Raji (cell line): ENCODE measurements around the gene ABCC11.

Source experiments
- POLR2A ChIP-seq: IDR thresholded peaks from 2 replicates; pipeline ENCODE4 v1.6.1; 2011; ENCODE audit warnings: low read depth, low read length, control low read depth; ENCODE audit not compliant: insufficient read depth

ABCC11 gene

DNA sequence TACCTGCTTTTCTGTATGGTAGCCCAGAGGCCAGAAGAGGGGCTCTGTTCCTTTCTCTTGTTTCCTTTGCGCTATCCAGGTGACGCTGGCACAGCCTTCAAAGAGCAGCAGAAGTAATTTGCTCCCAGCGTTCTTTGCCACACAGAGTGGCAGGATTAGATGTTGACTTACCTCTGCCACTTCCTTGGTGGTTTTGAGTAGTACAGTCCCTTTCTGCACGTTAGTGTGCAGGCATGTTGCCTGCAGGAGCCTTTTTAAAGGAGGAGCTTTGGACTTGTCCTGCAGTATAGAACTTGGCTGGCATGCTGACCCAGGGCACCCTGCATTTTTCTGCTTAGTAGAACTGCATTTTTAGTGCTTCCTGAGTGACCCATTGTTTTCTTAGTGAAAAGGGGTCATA lies at the start of gene ABCC11:
Gene ABCC11, minus strand, starts transcription at position 229 of the 400 bp plus-strand sequence. CDS start 15,618 bp downstream, outside the sequence.
- TF ChIP-seq POLR2A = no peak

DNA sequence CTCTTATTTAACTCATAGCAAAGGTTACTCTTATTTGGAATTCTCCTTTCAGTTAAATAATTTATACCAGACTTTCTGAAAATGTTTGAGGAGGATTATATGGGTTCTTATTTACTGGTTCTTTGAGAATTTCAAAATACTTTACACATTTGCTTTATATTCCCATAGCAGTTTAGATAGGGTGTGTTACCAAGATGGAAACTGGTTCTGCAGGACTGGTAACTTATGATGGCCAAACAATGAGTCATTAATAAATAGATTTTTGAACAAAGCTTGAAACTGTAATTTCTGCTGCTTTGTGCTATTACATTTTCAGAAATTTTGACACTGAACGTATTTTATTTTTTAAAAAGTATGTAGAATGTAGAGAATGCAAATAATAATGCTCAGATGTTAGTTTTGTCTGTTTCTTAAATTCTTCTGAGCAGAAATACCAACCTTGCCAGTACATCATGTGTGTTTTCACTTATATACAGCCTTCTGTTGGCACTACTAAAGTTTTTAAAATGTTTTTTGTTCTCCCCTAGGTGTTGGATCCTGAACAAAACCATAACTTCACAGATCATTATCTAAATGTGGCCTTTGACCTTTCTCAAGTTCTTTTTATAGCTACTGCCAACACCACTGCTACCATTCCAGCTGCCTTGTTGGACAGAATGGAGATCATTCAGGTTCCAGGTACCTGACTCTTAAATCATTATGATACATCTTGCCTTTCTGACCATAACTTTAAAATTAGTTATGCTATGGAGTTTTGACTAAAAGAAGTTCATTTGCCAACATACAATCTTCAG lies 48.3 kb upstream of the ABCC11 start:
- no peak for TF ChIP-seq POLR2A

DNA sequence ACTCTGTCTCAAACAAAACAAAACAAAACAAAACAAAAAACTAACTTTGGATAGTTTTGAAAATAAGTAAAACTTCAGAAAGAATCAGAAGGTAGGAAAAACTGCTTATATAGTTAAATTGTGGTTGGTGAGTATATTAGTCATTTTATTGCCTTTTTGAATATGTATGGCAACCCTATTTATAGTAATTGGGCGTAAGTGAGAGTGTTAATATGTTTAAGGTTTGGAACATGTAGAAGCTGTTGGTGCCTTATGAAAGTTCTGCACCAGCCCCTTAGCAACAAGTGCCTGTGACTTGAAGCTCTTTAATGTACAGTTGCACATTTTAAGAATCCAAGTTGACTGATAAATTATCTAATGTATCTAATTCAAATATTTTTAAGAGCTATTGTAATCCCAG lies 47.4 kb upstream of the ABCC11 start:
- TF ChIP-seq POLR2A = no peak

DNA sequence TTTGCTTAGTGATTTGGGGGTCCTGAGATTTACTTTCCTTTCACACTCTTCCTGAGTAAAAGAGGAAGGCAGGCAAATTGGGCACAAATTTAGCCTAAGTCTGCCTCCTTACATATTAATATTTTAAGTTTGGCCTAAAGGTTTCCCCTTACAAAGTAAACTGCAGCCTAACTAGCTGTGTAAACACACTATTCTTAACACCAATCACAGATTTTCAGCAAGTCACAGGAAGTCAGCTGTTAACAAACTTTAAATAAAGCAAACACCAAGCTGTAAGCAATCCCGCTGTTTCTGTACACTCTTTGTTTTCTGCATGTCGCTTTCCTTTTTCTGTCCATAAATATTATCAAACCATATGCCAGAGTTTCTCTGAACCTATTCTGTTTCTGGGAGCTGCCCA lies 45.1 kb upstream of the ABCC11 start:
- no peak for TF ChIP-seq POLR2A

DNA sequence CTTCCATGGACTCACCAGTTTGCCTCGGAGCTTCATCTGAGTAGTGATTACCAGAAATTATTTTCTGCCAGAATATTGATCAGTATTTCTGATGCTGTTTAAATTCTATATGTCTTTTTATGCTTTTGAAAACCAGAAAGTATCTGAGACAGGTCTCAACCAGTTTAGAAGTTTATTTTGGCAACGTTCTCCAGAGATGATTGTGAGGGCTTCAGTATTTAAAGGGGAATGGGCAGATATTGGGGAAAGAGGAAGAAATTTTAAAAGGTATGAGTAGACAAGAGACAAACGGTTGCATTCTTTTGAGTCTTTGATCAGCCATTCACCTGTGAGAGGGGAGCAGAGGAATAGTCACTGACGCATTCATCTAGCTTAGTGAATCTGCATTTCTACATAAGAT lies 44.4 kb upstream of the ABCC11 start:
- no peak for TF ChIP-seq POLR2A

DNA sequence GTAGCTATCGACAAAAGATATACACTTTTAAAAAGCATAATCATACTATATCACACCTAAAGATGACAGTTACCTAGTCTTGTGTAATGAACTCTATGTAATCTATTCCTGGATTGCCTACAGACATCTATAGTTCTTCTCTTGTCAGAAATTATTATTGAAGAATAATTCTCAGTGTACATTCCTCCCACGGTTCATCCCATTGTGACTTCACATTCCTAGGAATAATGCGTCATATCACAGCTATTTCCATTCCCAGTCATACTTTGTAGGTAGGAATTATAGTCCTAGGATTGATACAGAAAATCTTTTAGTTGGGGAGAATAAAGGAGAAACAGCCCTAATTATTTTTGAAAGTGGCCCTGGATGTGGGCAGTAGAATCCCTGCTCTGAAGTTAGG lies 44.0 kb upstream of the ABCC11 start:
- no peak for TF ChIP-seq POLR2A

DNA sequence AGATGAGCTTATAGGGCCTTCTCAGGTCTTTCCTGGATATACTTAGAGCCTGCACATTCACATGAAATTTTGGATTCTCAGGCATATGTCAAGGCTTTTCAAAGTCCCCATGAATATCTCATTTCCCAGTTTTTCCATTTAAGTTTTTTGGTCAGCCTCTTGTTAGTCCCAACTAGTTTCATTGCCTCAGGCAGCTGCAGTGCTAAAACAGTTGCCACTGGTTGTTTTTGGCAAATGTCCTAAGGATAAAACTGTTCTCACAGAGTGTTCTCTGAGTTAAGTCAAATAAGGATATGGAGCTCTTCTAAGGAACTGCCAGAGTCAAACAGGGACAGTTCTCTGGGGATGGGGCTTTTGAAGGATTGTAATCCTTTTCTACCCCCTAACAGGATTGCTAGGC lies 39.9 kb upstream of the ABCC11 start:
- TF ChIP-seq POLR2A = no peak

DNA sequence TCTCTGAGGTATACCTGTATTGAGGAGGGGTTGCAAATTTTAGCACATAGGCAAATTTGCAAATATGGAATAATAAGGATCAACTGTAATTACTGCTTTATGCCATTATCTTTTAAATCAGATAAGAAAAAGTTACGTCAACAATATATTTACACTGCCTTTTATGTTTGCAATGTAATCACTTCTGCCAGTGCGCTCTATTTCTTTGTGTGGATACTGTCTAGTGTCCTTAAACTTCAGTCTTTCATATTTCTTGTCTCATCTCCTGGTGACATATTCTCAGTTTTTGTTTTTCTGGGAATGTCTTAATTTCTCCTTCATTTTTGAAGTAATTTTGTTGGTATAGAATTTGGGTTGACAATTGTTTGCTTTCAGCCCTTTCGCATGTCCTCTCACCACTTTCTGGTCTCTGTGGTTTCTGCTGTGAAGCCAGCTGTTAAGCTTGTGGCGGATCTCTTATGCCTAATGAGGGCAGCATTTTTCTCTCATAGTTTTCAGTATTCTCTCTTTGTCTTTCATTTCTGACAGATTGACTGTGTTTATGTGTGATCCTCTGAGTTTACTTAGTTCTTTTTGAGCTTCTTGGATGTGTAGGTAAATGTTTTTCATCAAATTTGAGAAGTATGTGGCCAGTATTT lies 37.6 kb upstream of the ABCC11 start:
- TF ChIP-seq POLR2A = no peak

DNA sequence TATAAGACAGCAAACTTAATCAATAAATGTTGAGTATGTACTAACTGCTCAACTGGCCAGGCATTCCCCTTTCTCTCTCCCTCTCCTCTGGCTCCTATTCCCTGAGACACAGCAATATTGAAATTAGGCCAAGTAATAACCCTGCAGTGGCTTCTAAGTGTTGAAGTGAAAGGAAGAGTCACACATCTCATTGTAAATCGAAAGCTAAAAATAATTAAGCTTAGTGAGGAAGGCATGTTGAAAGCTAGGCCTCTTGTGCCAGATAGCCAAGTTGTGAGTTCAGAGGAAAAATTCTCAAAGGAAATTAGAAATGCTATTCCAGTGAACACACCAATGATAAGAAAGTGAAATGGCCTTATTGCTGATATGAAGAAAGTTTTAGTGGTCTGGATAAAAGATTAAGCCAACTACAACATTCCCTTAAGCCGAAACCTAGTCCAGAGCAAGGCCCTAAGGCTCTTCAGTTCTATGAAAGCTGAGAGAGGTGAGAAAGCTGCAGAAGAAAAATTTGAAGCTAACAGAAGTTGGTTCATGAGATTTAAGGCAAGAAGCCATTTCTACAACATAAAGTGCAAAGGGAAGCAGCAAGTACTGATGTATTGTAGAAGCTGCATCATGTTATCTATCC lies 35.4 kb upstream of the ABCC11 start:
- no peak for TF ChIP-seq POLR2A

DNA sequence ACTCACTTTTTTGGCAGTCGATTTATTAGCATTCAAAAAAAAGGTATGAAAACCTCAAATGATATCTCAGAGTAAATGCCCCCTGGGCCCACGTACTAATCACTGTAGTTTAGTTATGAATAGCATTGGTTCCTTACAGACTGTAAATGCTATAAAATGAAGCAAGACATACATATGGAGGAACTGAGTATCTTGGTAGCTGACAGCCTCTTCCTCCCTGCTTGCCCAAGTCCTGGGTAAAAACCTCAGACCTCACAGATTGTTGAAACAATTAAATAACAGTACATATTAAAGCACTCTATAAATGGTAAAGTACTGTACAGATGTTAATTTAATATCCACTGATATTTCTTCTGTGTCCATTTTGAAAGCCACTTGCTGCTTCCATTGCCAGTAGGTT lies 33.2 kb upstream of the ABCC11 start:
- TF ChIP-seq POLR2A = no peak

DNA sequence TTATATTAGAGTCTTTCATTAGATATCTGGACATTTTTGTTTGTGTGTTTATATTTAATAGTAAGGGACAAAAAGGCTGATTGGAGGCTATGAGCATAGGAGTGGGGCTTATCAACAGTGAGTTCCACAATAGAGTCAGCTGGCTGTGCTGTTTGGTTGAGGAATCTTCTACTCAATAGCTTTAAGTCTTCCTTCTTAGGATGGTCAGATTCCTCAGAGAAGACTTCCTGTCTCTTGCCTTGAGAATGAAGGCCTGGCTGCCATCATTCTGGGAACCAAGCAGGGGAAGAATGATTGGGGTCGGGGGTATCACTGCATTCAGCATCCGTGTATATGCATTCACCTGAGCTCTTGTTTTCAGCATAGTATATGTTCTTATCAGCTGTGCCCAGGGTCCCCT lies 31.9 kb upstream of the ABCC11 start:
- TF ChIP-seq POLR2A = no peak

DNA sequence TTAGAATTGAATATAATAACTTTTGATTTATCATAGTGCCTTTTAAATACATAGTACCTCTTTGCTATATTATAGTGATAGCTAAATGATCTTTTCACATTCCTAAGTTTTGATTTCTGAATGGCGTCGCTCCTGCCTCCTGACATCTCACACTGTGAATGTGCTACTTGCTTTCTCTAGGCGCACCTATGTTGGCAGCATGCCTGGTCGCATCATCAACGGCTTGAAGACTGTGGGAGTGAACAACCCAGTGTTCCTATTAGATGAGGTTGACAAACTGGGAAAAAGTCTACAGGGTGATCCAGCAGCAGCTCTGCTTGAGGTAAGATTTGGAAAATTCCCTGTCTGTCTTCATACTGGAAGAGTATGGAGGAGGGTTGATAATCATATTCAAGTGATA lies 29.8 kb upstream of the ABCC11 start:
- TF ChIP-seq POLR2A = no peak

DNA sequence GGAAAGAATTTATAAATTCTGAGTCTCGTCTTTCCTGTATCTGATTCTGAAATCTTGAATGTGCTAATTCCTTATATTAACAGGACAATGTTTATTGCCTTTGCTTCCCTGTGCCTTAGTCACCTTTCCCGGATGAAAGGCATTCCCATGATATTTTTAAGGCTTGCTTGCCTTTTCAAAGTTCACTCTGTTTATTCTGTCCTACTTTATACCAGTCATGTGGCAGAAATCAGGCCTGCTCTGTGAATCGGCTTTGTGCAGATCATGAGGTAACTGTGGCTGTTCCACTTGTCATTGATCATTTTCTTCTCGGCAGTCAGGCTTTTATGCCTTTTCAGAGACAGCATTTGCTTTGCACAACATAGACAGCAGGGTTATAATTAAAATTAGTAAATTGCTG lies 28.8 kb upstream of the ABCC11 start:
- TF ChIP-seq POLR2A = no peak

DNA sequence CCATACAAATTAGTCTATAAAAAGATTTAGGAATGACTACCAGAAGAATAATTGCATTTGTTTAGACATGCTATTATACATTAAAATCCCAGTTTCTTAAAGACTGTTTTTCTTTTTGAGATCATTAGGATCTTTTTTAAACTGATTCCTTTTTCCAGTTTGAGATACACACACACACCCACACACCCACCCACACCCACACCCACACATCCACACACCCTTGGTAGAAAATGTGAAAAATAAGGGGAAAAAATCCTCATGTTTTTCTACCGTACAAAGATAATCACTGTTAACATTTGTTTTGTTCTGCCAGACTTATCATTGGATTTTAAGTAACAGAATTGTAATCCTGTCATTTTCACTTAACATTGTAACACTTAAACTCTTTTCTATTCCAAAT lies 27.1 kb upstream of the ABCC11 start:
- no peak for TF ChIP-seq POLR2A

DNA sequence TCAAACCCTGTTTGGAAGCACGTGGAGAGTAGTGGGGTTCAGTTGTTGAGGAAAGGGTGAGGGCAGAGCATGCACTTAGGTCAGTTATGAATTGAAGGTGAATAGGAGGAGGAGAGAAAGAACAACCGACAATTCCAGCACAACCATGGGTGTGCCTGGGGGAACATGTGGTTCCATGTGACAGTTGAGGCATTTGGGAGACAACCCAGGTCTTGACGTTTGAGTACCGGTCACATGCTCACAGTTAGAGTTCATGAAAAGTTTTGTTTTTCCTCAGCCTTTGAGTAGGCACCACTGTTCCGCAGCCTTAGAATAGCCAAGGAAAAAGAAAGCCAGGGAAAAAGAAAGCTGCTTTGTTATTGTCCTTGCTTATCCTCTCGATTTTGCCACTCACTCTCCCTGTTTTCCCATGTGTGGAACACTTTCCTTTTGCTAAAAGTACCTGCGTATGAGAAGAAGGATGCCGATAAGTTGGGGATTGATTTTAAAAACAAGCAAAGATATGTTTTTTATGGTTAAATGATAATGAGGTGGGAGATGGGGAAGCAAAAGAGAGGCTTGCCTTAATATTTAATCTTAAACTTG lies 25.6 kb upstream of the ABCC11 start:
- no peak for TF ChIP-seq POLR2A

DNA sequence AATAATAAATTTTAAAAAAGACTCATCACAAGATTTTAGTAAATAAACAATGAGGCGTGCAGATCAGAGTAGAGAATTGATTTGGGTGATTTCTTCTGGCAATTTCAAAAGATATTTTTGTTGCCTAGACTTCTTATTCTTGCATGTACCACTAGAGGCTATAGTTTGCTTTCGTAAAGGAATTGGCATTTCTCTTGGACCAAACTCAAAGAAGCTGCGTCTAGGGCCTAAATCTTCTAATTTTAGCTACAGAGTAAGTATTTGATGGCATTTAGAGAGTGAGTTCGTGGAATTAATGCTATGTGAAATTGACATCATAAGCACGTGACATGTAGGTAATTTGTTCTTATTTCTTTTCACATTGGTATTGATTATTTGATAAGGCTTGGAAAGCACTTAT lies 24.4 kb upstream of the ABCC11 start:
- no peak for TF ChIP-seq POLR2A

DNA sequence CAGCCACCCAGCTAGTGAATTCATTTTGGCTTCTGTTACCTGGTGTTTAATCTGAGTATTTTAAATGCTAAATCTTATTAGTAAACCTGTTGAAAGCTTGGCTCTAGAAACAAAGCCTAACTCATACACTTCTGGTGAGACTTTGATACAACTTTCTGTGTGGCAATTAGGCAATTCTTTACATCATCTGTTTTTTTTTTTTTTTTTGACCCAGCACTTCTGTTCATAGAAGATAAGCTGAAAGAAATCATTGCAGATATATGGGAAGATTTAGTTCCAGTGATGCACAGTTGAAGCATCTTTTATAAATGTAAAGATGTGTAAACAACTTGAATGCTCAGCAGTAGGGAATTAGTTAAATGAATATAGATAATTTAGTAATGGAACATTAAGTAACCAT lies 21.7 kb upstream of the ABCC11 start:
- no peak for TF ChIP-seq POLR2A

DNA sequence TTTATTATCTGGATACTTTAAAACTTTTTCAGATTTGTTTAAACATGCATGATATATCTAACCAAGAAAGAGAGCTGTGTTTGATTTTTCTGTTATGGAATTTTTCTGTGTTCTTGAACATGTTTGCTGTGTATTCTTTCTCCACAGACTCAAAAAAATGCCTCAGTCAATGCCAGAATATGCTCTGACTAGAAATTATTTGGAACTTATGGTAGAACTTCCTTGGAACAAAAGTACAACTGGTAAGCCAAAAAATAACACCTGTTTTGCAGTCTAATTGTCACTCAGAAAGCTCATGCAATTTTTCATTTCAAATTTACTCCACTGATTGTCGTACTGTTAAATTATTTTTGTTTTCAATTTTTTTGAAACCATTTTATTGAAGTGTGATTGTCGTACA lies 15.3 kb upstream of the ABCC11 start:
- no peak for TF ChIP-seq POLR2A
